GM18505 (cell line): ENCODE data around the gene FBXW11.

ENCODE experiments used
- ATAC-seq: cut with Tn5 transposase; IDR thresholded peaks from one replicate; pipeline ENCODE4 v1.9.1; 2021; ENCODE audit not compliant: unreplicated experiment
- POLR2A ChIP-seq: IDR thresholded peaks from 4 replicates; pipeline ENCODE4 v1.6.1; 2011; ENCODE audit warnings: borderline replicate concordance; ENCODE audit not compliant: insufficient read depth, insufficient read length; ENCODE audit errors: extremely low read depth

Gene FBXW11

GRCh38 chr5:171865471-171865870, 141.0 kb downstream of the FBXW11 start:
- no peak for TF ChIP-seq POLR2A
- ATAC-seq: no peak

GRCh38 chr5:171863935-171864334, 142.5 kb downstream of the FBXW11 start:
- no peak for ATAC-seq
- TF ChIP-seq POLR2A: no peak

- no peak for ATAC-seq
- no peak for TF ChIP-seq POLR2A
These were observed 143.8 kb downstream of the FBXW11 start for GRCh38 chr5:171862624-171863023.

- no peak for TF ChIP-seq POLR2A
- no peak for ATAC-seq
These were observed 145.1 kb downstream of the FBXW11 start for GRCh38 chr5:171861381-171861780.

DNA sequence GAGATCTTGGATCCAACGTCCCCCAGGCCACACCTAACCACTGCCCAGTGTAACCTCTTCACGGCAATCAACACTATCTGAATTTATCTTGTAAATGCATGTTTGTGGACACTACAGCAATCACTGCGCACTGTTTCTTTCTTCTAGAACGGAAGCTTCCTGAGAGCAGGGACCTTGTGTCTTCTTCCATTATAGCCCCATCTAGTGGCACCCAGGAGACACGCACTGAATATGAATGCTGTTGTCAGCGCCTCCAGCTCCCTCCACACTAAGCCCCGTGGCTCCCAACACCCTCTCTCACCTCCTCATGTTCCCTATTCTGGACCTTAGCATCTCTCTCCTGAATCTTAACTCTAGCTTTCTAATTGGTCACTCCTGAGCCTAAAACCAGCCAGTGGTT, 148.1 kb downstream of the FBXW11 start:
- no peak for TF ChIP-seq POLR2A
- ATAC-seq: no peak

GRCh38 chr5:171857489-171857876, 149.0 kb downstream of the FBXW11 start:
- TF ChIP-seq POLR2A: no peak
- ATAC-seq: no peak

GRCh38 chr5:171855798-171856763, 150.4 kb downstream of the FBXW11 start:
- no peak for TF ChIP-seq POLR2A
- ATAC-seq: no peak

DNA sequence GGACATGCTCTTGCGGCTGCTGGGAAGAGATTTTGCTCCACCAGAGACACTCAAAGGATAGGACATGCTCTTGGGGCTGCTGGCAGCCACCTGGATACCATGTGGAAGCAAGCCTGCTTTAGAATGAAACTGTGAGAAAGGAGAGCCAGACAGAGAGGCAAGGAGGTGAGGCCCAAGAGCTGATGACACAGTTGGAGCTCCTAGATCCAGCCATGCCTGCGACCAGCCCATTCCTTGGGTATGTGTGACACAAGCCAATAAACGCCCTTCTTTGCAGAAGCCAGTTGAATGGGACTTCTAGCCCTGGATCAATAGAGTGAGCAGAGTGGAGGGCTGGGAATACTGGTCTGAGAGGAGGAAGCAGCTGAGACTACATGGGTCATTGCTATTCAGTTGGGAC, 151.2 kb downstream of the FBXW11 start:
- ATAC-seq: no peak
- TF ChIP-seq POLR2A: no peak

DNA sequence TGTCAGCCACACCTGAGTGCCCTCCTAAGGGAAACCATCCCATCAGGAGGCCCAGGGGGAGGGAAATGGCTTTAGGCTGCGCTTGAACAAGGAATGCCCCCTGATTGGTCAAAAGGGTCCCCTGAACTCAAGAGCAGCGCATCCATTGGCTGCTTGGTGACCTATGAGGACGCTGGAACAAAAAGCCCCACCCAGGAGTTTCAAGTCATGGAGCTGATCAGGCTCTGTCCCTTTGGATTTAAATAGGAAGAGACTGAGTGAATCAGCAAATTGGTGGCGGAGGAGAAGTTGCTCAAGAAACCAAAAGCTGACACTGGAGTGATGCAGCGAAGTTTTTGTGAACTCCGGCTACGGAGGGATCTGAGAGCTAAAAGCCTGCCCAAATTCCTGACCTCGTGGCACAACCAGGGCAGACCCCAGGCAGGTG, 154.2 kb downstream of the FBXW11 start:
- no peak for TF ChIP-seq POLR2A
- ATAC-seq: no peak

GRCh38 chr5:171851251-171851650, 155.2 kb downstream of the FBXW11 start:
- no peak for TF ChIP-seq POLR2A
- no peak for ATAC-seq

DNA sequence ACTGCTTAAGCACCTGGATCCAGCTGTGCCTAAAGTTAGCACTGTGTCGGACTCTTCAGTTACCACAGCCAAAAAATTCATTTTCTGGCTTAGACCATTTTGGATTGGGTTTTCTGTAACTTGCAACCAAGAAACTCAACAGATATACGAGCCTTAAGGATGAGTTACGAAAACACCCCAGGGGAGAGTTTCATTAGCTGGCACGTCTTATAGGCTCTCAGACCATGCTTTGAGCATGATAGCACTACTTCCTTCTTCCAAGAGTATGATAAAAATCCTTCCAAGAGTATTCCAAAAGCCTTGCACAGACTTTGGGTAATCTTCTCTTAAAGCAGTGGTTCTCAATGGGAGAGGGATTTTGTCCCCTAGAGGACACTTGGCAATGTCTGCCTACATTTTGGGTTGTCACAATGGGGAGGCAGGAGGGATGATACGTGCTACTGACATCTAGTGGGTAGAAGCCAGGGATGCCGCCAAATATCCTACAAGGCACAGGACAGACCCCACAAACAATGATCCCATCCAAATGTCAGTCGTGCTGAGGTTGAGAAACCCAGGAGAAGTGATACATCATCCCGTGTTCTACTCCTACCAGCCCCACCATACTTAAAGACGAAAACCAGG, 156.0 kb downstream of the FBXW11 start:
- ATAC-seq: no peak
- TF ChIP-seq POLR2A: no peak

- no peak for TF ChIP-seq POLR2A
- ATAC-seq: no peak
These were observed 156.7 kb downstream of the FBXW11 start for GRCh38 chr5:171849585-171850323.

DNA sequence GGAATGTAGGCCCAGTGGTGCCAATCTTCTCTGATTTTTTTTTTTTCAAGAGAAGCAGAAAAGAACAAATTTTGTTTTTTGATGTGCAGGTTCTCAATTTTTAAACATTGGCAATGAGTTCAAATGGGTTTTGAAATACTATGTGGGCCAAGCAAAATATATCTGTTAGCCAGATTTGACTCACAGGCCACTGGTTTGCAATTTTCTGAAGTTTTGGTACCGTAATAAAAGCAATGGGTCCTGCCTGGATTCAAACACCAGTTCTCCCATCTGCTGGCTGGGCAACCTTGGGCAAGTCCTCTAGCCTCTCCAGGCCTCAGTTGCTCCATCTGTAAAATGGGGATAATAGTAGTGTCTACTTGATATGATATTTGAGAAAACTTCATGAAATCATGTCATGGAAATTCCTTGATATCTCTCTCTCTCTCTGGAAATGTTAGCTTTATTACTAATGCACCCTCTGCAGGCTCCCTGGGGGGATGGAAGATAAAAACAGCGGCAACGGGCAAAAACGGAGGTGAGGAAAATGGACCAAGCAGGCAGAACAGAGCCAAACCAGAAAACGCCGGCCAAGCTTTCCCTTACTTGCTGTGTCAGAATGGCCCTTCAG, 157.4 kb downstream of the FBXW11 start:
- ATAC-seq: no peak
- TF ChIP-seq POLR2A: no peak
